GM21723 (cell line): ENCODE results near the gene N4BP2L1.

Experiments used
- ATAC-seq: cut with Tn5 transposase; IDR thresholded peaks from one replicate; pipeline ENCODE4 v1.9.1; 2021; ENCODE audit warnings: mild to moderate bottlenecking, moderate library complexity; ENCODE audit not compliant: unreplicated experiment

The N4BP2L1 gene

DNA sequence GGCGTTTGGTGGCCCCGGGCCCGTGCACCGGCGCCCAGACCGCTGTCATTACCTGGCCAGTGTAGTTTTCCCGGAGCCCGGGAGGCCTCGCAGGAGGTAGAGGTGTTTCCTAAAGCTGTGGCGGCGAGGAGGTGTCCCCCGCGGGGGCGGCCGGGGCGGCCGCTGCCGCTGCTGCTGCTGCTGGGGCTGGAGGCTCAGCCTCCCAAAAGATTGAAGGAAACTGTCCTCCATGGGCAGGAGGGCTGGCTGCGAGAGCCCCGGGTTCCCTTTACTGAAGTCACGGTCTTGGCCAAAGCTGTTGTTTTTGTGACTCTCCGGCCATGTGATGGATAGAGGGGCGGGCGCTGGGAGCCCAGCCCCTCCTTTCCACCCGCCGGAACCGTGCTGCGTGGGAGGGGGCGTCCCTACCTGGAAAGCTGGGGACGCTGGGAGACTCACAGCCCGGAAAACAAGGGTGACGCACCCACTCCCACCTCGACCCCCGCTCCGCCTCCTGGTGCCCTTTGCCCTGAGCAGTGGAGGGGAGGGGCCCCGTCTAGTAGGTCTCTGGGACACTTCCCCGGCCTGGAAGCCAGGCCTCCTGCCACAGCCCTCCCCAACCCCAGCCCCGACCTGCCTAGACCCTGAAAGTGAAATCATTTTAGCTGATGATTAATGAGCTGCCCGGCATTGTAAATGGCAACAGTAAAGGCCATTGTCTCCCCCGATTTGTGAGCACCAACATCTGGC is at the start of gene N4BP2L1:
N4BP2L1 (minus strand) TSS at position 279 of the 729 bp plus-strand sequence; CDS start at position 231, 48 bp downstream.
- peak; percentile 74 for ATAC-seq

DNA sequence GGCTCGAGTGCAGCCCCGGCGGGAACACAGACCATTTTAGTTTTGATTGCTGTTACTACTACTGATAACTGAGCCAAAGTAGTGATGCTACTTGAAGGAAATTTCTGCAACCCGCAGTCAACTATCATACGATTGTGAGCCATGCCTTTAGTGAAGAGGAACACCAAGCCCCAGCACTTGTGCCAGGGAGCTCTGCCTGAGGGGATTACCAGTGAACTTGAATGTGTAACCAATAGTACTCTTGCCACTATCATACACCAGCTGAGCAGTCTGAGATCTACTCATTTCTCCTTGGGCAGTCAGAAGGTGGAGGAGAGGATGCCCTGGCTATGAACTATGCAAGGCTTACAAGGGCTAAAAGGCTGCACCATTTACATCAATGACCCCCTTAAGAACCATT is 49.0 kb upstream of the N4BP2L1 start:
- ATAC-seq, result no peak

- ATAC-seq, result no peak
These were observed 48.2 kb upstream of the N4BP2L1 start for GRCh38 chr13:32476021-32476731.

- no peak for ATAC-seq
These were observed 47.3 kb upstream of the N4BP2L1 start for GRCh38 chr13:32474999-32475792.

GRCh38 chr13:32473650-32474049 is 45.7 kb upstream of the N4BP2L1 start:
- no peak for ATAC-seq

GRCh38 chr13:32472194-32472621 is 44.3 kb upstream of the N4BP2L1 start:
- peak; percentile 96 for ATAC-seq

- ATAC-seq, result no peak
These were observed 43.4 kb upstream of the N4BP2L1 start for GRCh38 chr13:32471187-32471922.

DNA sequence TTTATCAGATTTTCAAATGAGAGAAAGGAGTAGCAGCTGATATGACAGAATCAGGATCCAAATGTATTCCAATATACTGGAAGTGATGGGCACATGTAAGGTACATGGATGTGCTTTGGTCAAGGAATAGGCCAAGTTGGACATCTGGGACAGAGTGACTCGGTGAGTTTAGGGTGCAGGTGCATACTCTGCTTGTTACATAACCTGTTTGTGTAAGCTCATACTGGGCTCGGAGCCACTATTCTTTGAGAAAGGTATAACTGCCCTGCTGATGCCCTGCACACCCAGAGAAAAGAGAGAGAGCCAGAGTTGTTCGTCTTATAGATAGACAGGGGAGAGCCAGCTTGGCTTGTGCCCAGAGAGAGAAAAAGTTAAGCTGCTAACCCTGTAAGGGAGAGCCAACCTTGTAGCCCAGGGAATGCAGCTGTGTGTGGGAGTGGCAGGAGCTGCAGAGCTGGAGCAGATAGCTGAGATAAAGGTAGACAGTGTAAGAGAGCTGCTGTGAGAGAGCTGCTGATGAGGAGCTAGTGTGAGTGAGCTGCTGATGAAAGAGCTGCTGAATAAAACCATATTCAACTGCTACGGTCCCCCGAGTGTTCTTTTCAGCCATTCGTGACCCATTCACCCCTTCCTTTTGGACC is 40.7 kb upstream of the N4BP2L1 start:
- no peak for ATAC-seq

DNA sequence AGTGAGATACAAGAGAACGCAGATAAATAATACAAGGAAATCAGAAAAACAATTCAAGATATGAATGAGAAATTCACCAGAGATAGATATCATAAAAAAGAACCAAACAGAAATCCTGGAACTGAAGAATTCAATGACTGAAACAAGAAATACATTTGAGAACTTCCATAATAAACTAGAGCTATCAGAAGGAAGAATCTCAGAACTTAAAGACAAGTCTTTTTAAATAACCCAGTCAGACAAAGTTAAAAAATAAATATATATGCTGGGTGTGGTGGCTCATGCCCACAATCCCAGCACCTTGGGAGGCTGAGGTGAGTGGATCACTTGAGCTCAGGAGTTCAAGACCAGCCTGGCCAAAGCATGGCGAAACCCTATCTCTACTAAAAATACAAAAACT is 28.7 kb upstream of the N4BP2L1 start:
- ATAC-seq, result no peak

- ATAC-seq, result no peak
These were observed 27.6 kb upstream of the N4BP2L1 start for GRCh38 chr13:32455594-32455903.

DNA sequence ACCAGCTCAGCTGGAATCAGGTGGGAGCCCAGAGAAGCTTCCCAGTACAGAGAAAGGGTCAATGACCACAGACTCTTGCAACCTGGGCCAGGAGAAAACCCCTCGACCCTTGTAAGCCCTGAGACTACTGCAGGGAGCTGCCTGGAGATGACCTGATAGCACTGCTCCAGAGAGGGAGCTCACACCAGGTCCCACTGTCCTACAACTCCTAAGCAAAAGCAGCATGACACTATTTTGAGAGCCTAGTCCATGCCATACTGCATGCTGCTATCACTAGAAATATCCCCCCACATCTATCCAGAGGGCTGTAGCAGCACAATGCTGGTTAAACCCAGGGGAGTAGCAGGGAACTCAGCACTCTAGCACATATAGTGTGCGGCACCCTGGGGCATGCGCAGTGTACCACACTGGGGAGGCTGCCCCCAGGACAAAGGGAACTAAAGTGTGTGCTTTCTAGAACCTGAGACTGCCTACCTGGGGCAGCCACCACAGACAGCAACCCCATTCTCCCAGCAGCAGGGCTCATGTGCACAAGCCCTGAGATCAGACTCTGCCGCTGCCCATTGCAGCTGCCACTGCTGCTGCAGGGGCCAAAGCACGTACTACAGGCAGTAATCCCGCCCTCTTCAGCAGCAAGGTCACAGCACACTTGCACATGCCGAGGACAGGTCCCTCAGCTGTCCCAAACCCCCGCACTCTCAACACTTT is 27.1 kb upstream of the N4BP2L1 start:
- ATAC-seq, result no peak

DNA sequence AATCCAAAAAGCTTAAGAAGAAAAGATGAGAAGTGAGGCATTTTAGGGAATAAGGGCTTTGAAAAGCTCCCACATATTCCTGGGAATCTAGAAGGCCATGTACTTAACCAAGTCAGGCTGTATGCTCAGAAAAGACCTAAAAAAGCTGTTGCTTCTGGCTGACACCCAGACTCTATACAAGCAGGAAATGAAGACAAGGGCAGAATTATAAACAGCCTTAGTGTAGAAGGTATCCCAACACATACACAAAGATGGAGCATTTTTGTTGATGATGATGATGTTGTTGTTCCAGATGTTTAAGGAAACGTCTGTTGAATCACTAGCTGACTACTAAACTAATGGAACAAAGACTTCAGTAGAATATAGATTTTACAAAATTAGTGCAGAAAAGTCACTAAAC is 26.1 kb upstream of the N4BP2L1 start:
- no peak for ATAC-seq

GRCh38 chr13:32448972-32449371 is 21.0 kb upstream of the N4BP2L1 start:
- no peak for ATAC-seq

- ATAC-seq, result no peak
These were observed 20.1 kb upstream of the N4BP2L1 start for GRCh38 chr13:32447894-32448623.

GRCh38 chr13:32446773-32447465 is 19.0 kb upstream of the N4BP2L1 start:
- no peak for ATAC-seq

DNA sequence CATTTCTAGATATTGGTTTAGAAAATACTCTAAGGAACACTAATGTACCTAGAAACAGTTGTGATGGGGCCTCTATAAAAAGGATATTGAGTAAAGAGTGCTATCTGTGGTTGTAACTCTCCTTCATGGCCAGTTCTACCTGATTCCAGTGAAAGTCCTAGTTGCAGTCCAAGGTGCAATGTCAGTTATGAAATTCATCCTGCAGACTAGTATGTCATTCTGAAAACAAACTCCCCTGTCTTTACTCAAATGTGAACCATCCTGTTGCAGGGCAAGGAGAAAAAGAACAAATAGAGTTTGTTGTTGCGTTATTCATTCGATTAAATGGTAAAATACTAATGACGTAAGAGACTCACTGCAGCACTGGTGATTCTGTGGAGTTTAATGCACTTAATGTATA is 18.3 kb upstream of the N4BP2L1 start:
- ATAC-seq, result no peak

- no peak for ATAC-seq
These were observed 17.5 kb upstream of the N4BP2L1 start for GRCh38 chr13:32445461-32445860.

GRCh38 chr13:32443111-32443510 is 15.2 kb upstream of the N4BP2L1 start:
- ATAC-seq, result no peak

- no peak for ATAC-seq
These were observed 10.9 kb upstream of the N4BP2L1 start for GRCh38 chr13:32438871-32439270.
